ENCODE results near the gene NR3C2. TPM values are rescaled to one million over a fixed set of nuclear protein-coding genes. Genes with fewer than 3 reads are reported as not detected.

Gene NR3C2
- total RNA-seq, 4 donors from 2014 or later: 13.1 to 24.1 (median 14.6) TPM

GRCh38 chr4:148205476-148205875 is 236.7 kb downstream of the NR3C2 start:
- TF ChIP-seq CTCF (IDR thresholded peaks at IDR 0.05) (no peak), EP300 (IDR thresholded peaks at IDR 0.05) (no peak), POLR2A (IDR thresholded peaks at IDR 0.05) (no peak)
- 53 to 76% methylated on average over 3 of the region's 3 CpGs for WGBS, 2 donors
- H3K27ac ChIP-seq: no peak overlapping the region
- peaks cover 0 to 34% (median 0%) of the 10 kb centered on the region in 4 donors for H3K4me1 ChIP-seq
- no peaks in the 10 kb centered on the region for H3K36me3 ChIP-seq
- H3K4me3 ChIP-seq: no peak overlapping the region
- no peaks in the 10 kb centered on the region for H3K27me3 ChIP-seq
- H3K9me3 ChIP-seq: no peaks in the 10 kb centered on the region
- DNase-seq (ENCODE audit: low spot score in 2 of 2): no peak

- H3K27ac ChIP-seq: no peak overlapping the region
- TF ChIP-seq EP300 (IDR thresholded peaks at IDR 0.05) (no peak), POLR2A (IDR thresholded peaks at IDR 0.05) (no peak), CTCF (IDR thresholded peaks at IDR 0.05) (no peak)
- H3K27me3 ChIP-seq: no peaks in the 10 kb centered on the region
- H3K4me1 ChIP-seq: peaks cover 0 to 34% (median 0%) of the 10 kb centered on the region in 4 donors
- no peak overlapping the region for H3K4me3 ChIP-seq
- 93 to 97% methylated on average over 1 of the region's 1 CpG for WGBS, 2 donors
- no peak for DNase-seq (ENCODE audit: low spot score in 2 of 2)
- no peaks in the 10 kb centered on the region for H3K36me3 ChIP-seq
- no peaks in the 10 kb centered on the region for H3K9me3 ChIP-seq
Observed at GRCh38 chr4:148204892-148205291, 237.3 kb downstream of the NR3C2 start.

GRCh38 chr4:148204171-148204570 is 238.0 kb downstream of the NR3C2 start:
- WGBS, 2 donors: 77 to 83% methylated on average over 3 of the region's 3 CpGs
- H3K9me3 ChIP-seq: no peaks in the 10 kb centered on the region
- H3K4me1 ChIP-seq: peaks cover 0 to 34% (median 0%) of the 10 kb centered on the region in 4 donors
- H3K27me3 ChIP-seq: no peaks in the 10 kb centered on the region
- no peak for DNase-seq (ENCODE audit: low spot score in 2 of 2)
- H3K27ac ChIP-seq: no peak overlapping the region
- H3K4me3 ChIP-seq: no peak overlapping the region
- TF ChIP-seq EP300 (IDR thresholded peaks at IDR 0.05) (no peak), POLR2A (IDR thresholded peaks at IDR 0.05) (no peak), CTCF (IDR thresholded peaks at IDR 0.05) (no peak)
- no peaks in the 10 kb centered on the region for H3K36me3 ChIP-seq

GRCh38 chr4:148203056-148203898 is 238.9 kb downstream of the NR3C2 start:
- 45 to 51% methylated on average over 14 of the region's 14 CpGs for WGBS, 2 donors
- no peak for DNase-seq (ENCODE audit: low spot score in 2 of 2)
- Histone ChIP-seq H3K9me3 (no peaks in the 10 kb centered on the region), H3K27me3 (no peaks in the 10 kb centered on the region), H3K27ac (peak overlapping the region in 1 of 4 donors; percentile 8), H3K4me1 (peaks cover 0 to 34% (median 0%) of the 10 kb centered on the region in 4 donors), H3K4me3 (no peak overlapping the region), H3K36me3 (no peaks in the 10 kb centered on the region)
- TF ChIP-seq POLR2A (IDR thresholded peaks at IDR 0.05) (no peak), CTCF (IDR thresholded peaks at IDR 0.05) (no peak)

- no peaks in the 10 kb centered on the region for H3K36me3 ChIP-seq
- TF ChIP-seq EP300 (IDR thresholded peaks at IDR 0.05) (no peak), CTCF (IDR thresholded peaks at IDR 0.05) (no peak), POLR2A (IDR thresholded peaks at IDR 0.05) (no peak)
- H3K4me3 ChIP-seq: no peak overlapping the region
- no peaks in the 10 kb centered on the region for H3K27me3 ChIP-seq
- no peak overlapping the region for H3K27ac ChIP-seq
- no peak for DNase-seq (ENCODE audit: low spot score in 2 of 2)
- H3K9me3 ChIP-seq: no peaks in the 10 kb centered on the region
- 92 to 96% methylated on average over 3 of the region's 3 CpGs for WGBS, 2 donors
- peaks cover 0 to 34% (median 0%) of the 10 kb centered on the region in 4 donors for H3K4me1 ChIP-seq
Observed at GRCh38 chr4:148200960-148201359, 241.3 kb downstream of the NR3C2 start.

Measured in tibial nerve (tissue), 4 donors.